Glutamatergic neuron (in vitro differentiated cells): ENCODE data around the gene RRBP1. TPM values are rescaled to one million over a fixed set of nuclear protein-coding genes. Genes with fewer than 3 reads are reported as not detected.

Experiments used
- DNase-seq: peaks from one replicate; pipeline ENCODE4 v3.0.0; 2022
- H3K27ac Mint-ChIP-seq: one replicate; pipeline ENCODE4 v1.8.0; 2020; ENCODE audit warnings: mild to moderate bottlenecking, mixed read lengths, inconsistent platforms; ENCODE audit not compliant: unreplicated experiment
- H3K27me3 Mint-ChIP-seq: one replicate; pipeline ENCODE4 v1.8.0; 2020; ENCODE audit warnings: mild to moderate bottlenecking, moderate library complexity, mixed read lengths, inconsistent platforms; ENCODE audit not compliant: unreplicated experiment
- H3K36me3 Mint-ChIP-seq: one replicate; pipeline ENCODE4 v1.8.0; 2020; ENCODE audit warnings: mild to moderate bottlenecking, mixed read lengths, inconsistent platforms; ENCODE audit not compliant: unreplicated experiment
- H3K4me1 Mint-ChIP-seq: one replicate; pipeline ENCODE4 v1.8.0; 2020; ENCODE audit warnings: mild to moderate bottlenecking, low read depth, mixed read lengths, inconsistent platforms; ENCODE audit not compliant: unreplicated experiment
- H3K4me3 Mint-ChIP-seq: one replicate; pipeline ENCODE4 v1.8.0; 2020; ENCODE audit warnings: mild to moderate bottlenecking, mixed read lengths, inconsistent platforms; ENCODE audit not compliant: unreplicated experiment
- H3K9me3 Mint-ChIP-seq: one replicate; pipeline ENCODE4 v1.8.0; 2020; ENCODE audit warnings: mild to moderate bottlenecking, moderate library complexity, mixed read lengths, inconsistent platforms; ENCODE audit not compliant: unreplicated experiment
- CTCF ChIP-seq: fragments of 200-600 bp; sonication (generic); IDR thresholded peaks from one replicate; pipeline ENCODE4 v1.5.0; 2021; ENCODE audit not compliant: partially characterized antibody, unreplicated experiment
- total RNA-seq: library from RNA; stranded (reverse); fragmentation: NEBNext Ultra II Directional; extraction: Animal tissue kit (Norgen Biotek cat#: 25700); gene quantifications from one replicate; pipeline ENCODE4 v1.2.1, GENCODE V29; 2021; ENCODE audit not compliant: unreplicated experiment

The RRBP1 gene
- total RNA-seq, 1 donor from 2014 or later, result 63.3 TPM

DNA sequence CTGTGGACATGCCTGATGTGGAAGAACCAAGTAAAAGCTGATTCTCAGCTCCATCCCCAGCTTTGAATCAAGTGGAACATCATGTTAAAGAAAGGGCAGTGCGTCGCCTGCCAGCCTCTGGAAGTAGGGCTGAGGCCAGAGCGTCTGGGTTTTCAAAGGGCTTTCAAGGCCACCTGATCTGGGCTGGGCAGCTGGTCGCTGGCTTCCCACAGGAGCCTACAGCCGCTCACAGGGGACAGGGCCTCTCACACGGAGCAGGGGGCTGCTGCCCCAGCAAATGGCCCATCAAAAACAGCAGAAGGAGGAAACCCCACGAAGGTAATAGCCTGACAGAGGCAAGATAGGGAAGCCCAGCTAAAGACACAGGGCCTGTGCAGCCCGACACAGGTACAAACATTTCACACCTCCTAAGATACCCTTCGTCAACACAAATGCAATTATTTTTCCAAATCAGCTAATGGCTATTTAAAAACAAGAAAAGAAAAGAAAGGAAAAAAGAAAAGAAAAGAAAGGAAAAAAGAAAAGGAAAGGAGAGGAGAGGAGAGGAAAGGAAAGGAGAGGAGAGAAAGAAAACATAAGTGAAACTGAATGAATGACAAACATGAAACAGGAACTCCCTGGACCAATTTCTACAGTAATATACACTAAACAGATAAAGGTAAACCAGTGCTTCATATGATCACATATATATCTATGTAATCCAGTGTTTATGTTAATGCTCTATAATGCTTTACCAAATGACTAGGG is 24.8 kb downstream of the RRBP1 start:
- no peak for TF ChIP-seq CTCF

DNA sequence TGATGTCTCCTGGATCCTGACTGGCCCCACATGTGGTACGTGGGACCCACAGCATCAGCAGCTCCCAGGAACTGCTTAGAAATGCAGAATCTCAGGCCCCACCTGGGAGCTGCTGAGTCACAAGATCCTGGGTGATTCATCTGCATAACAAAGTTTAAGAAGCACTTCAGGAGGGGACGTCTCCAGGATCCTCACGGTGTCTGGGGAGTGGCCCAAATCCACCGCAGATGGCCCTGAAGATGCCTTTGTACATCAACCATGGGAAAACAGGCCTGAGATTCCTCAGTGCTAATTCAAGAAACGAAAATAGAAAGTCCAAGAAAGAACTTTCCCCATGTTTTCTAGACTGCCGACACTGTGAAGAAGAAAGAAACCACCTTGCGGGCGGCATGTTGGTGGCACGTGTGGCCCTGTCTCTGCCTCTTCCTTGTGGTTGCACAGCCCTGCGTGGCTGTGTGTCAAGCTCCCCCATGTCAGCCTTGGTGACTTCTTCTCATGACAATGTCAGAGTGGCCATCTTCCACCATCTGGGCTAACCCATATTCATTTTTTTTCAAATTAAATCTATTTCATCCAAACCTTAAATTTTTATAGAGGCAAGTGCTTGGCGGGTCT is 26.1 kb downstream of the RRBP1 start:
- peaks cover 8% of the 10 kb centered on the region for H3K9me3 Mint-ChIP-seq
- TF ChIP-seq CTCF, result no peak
- H3K27me3 Mint-ChIP-seq, result peaks cover 5% of the 10 kb centered on the region
- H3K4me1 Mint-ChIP-seq, result peaks cover 39% of the 10 kb centered on the region
- H3K36me3 Mint-ChIP-seq, result peaks cover 11% of the 10 kb centered on the region
- no peak for DNase-seq
- no peak overlapping the region for H3K4me3 Mint-ChIP-seq
- H3K27ac Mint-ChIP-seq, result no peak overlapping the region

More for the DNA sequence above, 24.8 kb downstream of the RRBP1 start:
- DNase-seq, result peak; percentile 58
- peaks cover 5% of the 10 kb centered on the region for H3K27me3 Mint-ChIP-seq
- H3K4me1 Mint-ChIP-seq, result peaks cover 42% of the 10 kb centered on the region
- peaks cover 11% of the 10 kb centered on the region for H3K36me3 Mint-ChIP-seq
- peak overlapping the region; percentile 59 for H3K27ac Mint-ChIP-seq
- H3K9me3 Mint-ChIP-seq, result peaks cover 8% of the 10 kb centered on the region
- H3K4me3 Mint-ChIP-seq, result peak overlapping the region; percentile 36

DNA sequence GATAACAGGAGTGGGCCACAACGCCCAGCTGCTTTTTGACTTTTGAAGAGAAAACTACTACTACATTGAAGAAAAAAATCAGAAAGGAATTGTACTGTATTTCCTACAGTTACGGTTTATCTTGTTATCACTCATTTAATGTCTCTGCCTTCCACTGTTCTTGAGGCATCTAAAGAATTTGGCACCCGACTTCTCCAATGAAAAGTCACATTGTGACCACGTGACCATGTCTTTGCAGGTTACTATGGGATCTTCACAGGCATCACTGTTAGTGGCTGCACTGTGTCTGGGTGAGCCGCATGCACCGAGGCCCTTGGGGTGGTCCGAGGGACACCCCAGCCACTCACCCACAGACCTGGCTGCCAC is 26.8 kb downstream of the RRBP1 start:
- no peak for DNase-seq
- TF ChIP-seq CTCF, result no peak
- peaks cover 6% of the 10 kb centered on the region for H3K9me3 Mint-ChIP-seq

DNA sequence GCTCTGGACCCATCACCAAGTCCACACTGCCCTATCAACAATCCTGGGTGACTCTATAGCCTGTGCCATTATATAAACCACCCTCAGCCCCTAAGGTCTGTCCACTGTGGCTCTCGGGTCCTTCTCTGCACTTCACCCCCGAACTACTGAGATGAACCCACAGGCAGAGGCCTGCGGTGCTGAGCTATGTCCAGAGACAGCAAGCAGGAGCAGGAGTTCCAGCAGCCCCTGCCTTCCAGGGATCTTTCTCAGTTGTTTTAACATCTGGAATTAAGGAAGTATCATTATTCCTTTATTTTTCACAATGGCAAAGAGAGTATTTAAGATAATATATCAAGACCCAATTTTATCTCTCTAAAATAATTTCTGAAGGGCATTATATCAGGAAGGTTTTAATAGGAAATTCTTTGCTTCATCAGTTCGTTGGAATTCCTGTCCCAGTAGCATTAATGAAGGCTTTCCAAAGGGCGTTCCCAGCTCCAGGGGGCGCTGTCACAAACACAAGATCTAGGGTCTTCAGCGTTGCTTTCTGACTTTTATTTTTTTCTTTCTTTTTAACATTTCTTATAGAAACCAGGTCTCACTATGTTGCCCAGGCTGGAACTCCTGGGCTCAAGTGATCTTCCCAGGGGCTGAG is 27.3 kb downstream of the RRBP1 start:
- H3K27ac Mint-ChIP-seq, result no peak overlapping the region
- peak; percentile 74 for DNase-seq
- H3K27me3 Mint-ChIP-seq, result peaks cover 3% of the 10 kb centered on the region
- peak; percentile 69 for TF ChIP-seq CTCF
- H3K9me3 Mint-ChIP-seq, result peaks cover 5% of the 10 kb centered on the region
- peaks cover 11% of the 10 kb centered on the region for H3K36me3 Mint-ChIP-seq
- no peak overlapping the region for H3K4me3 Mint-ChIP-seq
- H3K4me1 Mint-ChIP-seq, result peaks cover 38% of the 10 kb centered on the region

More for the DNA sequence above, 26.8 kb downstream of the RRBP1 start:
- H3K4me1 Mint-ChIP-seq, result peaks cover 36% of the 10 kb centered on the region
- peaks cover 5% of the 10 kb centered on the region for H3K27me3 Mint-ChIP-seq
- H3K36me3 Mint-ChIP-seq, result peaks cover 11% of the 10 kb centered on the region
- no peak overlapping the region for H3K4me3 Mint-ChIP-seq
- no peak overlapping the region for H3K27ac Mint-ChIP-seq
